Endothelial cell of umbilical vein (primary cell): ENCODE data around the gene XPO5. TPM values are rescaled to one million over a fixed set of nuclear protein-coding genes. Genes with fewer than 3 reads are reported as not detected.
A peak's percentile ranks its signal among the peaks of the same experiment; 100 is the strongest.

Source experiments
- BruUV-seq: library from RNA; stranded (reverse); fragments of 400-500 nt; replicated peaks from 2 replicates; lab custom pipeline; 2021; lab: Mats Ljungman, UMichigan
- CTCF ChIA-PET: fragments of 300-600, 350-600 bp; sonication (Branson Sonifier 250); formaldehyde crosslinking; loops from one replicate; lab custom pipeline; 2021; ENCODE audit warnings: antibody characterized with exemption, inconsistent platforms; lab: Charles Lee
- POLR2A ChIA-PET: fragments of 300-600, 350-600 bp; sonication (Branson Sonifier 250); formaldehyde crosslinking; loops from one replicate; lab custom pipeline; 2021; ENCODE audit warnings: antibody characterized with exemption, inconsistent platforms; lab: Charles Lee
- DNase-seq: peaks from one replicate; pipeline ENCODE4 v3.0.0-alpha.2; 2011; ENCODE audit warnings: low read depth, low spot score
- FAIRE-seq: peaks from 2 replicates; lab custom pipeline; 2011; peaks lifted over from hg19 to GRCh38; lab: Jason Lieb, UNC
- H2AFZ ChIP-seq: 2 replicates; pipeline ENCODE4 v1.6.0; 2012; ENCODE audit warnings: low read depth, low read length, control low read depth, inconsistent platforms
- H3K27ac ChIP-seq: 2 replicates; pipeline ENCODE4 v1.5.1; 2011; ENCODE audit warnings: low read depth, mild to moderate bottlenecking, control low read depth, low read length, moderate library complexity; ENCODE audit not compliant: insufficient read depth
- H3K27me3 ChIP-seq, 2 experiments: 2 replicates each; pipeline versions ENCODE4 v1.6.0 to v1.6.1; 2011; ENCODE audit warnings: low read length in 2 of 2, mixed read lengths in 1 of 2; ENCODE audit not compliant: control insufficient read depth in 2 of 2, insufficient read depth in 2 of 2
- H3K36me3 ChIP-seq, 2 experiments: 2 replicates in 1 of 2; 3 replicates in 1 of 2; pipeline ENCODE4 v1.5.1; 2011; ENCODE audit warnings: low read length in 2 of 2, mild to moderate bottlenecking in 1 of 2, moderate library complexity in 1 of 2; ENCODE audit not compliant: control insufficient read depth in 2 of 2, insufficient read depth in 2 of 2; ENCODE audit errors: extremely low read depth in 1 of 2
- H3K4me1 ChIP-seq: 3 replicates; pipeline ENCODE4 v1.5.1; 2011; ENCODE audit warnings: mild to moderate bottlenecking, low read length; ENCODE audit not compliant: control insufficient read depth, insufficient read depth; ENCODE audit errors: extremely low read depth
- H3K4me2 ChIP-seq: 2 replicates; pipeline ENCODE4 v1.6.1; 2011; ENCODE audit warnings: low read length, control low read depth, mixed read lengths; ENCODE audit not compliant: insufficient read depth
- H3K4me3 ChIP-seq, 3 experiments: fragments of 200-600 bp in 1 of 3; sonication (generic), shearing (Covaris generic) in 1 of 3; replicated peaks in 1 of 3; 2 replicates each; pipeline ENCODE4 v1.5.1; 2011 to 2016; ENCODE audit warnings: control low read depth in 3 of 3, low read length in 3 of 3, mild to moderate bottlenecking in 2 of 3, inconsistent platforms in 1 of 3, low read depth in 1 of 3, moderate library complexity in 1 of 3; ENCODE audit not compliant: insufficient read depth in 1 of 3
- H3K79me2 ChIP-seq: 2 replicates; pipeline ENCODE4 v1.6.0; 2012; ENCODE audit warnings: low read length, inconsistent platforms; ENCODE audit not compliant: control insufficient read depth, insufficient read depth
- H3K9ac ChIP-seq: replicated peaks from 2 replicates; pipeline ENCODE3; 2011; ENCODE audit warnings: low read length, control low read depth; ENCODE audit not compliant: insufficient read depth; ENCODE audit errors: extremely low read depth
- H3K9me1 ChIP-seq: replicated peaks from 3 replicates; pipeline ENCODE4 v1.6.0; 2011; ENCODE audit warnings: mild to moderate bottlenecking, low read length; ENCODE audit not compliant: control insufficient read depth, insufficient read depth; ENCODE audit errors: extremely low read depth
- H3K9me3 ChIP-seq: replicated peaks from 2 replicates; pipeline ENCODE4 v1.5.1; 2012; ENCODE audit warnings: low read length, inconsistent platforms; ENCODE audit not compliant: control insufficient read depth, insufficient read depth
- H4K20me1 ChIP-seq: replicated peaks from 2 replicates; pipeline ENCODE3; 2011; ENCODE audit warnings: mild to moderate bottlenecking, low read length; ENCODE audit not compliant: control insufficient read depth, insufficient read depth; ENCODE audit errors: extremely low read depth
- EZH2 ChIP-seq: IDR thresholded peaks from 2 replicates; pipeline ENCODE4 v1.6.1; 2012; ENCODE audit warnings: borderline replicate concordance, low read depth, mild to moderate bottlenecking, moderate library complexity, low read length, inconsistent platforms; ENCODE audit not compliant: severe bottlenecking
- FOS ChIP-seq: IDR thresholded peaks from 2 replicates; pipeline ENCODE4 v1.6.1; 2011; ENCODE audit warnings: mild to moderate bottlenecking, low read length, moderate library complexity, borderline replicate concordance; ENCODE audit not compliant: insufficient read depth
- GATA2 ChIP-seq: IDR thresholded peaks from 2 replicates; pipeline ENCODE4 v1.7.0; 2011; ENCODE audit warnings: low read depth, mild to moderate bottlenecking, moderate library complexity, mixed read lengths, low read length; ENCODE audit not compliant: insufficient read length, insufficient read depth
- JUN ChIP-seq: IDR thresholded peaks from 2 replicates; pipeline ENCODE4 v1.6.1; 2011; ENCODE audit warnings: borderline replicate concordance, low read depth; ENCODE audit not compliant: insufficient read length, insufficient read depth
- MYC ChIP-seq: IDR thresholded peaks from one replicate; pipeline ENCODE4 v1.6.1; 2011; ENCODE audit warnings: mild to moderate bottlenecking, low read depth, low read length
- POLR2A ChIP-seq: IDR thresholded peaks from 2 replicates; pipeline ENCODE4 v1.6.1; 2012; ENCODE audit warnings: low read depth, mild to moderate bottlenecking, control low read depth, low read length
- POLR2AphosphoS5 ChIP-seq: IDR thresholded peaks from 2 replicates; pipeline ENCODE4 v1.6.1; 2012; ENCODE audit warnings: low read depth, mild to moderate bottlenecking, control low read depth, low read length, moderate library complexity; ENCODE audit not compliant: insufficient read depth
- dilution Hi-C: fragments of 300-500 bp; cut with MboI; formaldehyde crosslinking; loops from one replicate; pipeline ENCODE4 v1.15.0; 2019; ENCODE audit warnings: low sequenced_read_pairs; ENCODE audit not compliant: extremely low pct_ligation_motif_present
- intact Hi-C: fragments of 100-400 bp; cut with micrococcal nuclease; formaldehyde crosslinking; loops from one replicate; pipeline ENCODE4 v1.10.0; 2022
- polyA plus RNA-seq, 4 experiments: library from polyadenylated mRNA; depleted of rRNA in 3 of 4; stranded (reverse) in 3 of 4; unstranded in 1 of 4; fragments of >200 nt; gene quantifications; 2 replicates each; pipeline versions ENCODE4 v1.2.1 to v1.2.3, GENCODE V29; 2011 to 2012; ENCODE audit warnings: missing spikeins in 1 of 4
- total RNA-seq: library from RNA; stranded (reverse); gene quantifications from 2 replicates; pipeline ENCODE4 v1.2.3, GENCODE V29; 2021
- TF ChIP-seq, protein P1 (sequence below): IDR thresholded peaks from 2 replicates; pipeline ENCODE4 v1.6.1; 2011; ENCODE audit not compliant: insufficient read depth, insufficient read length
- TF ChIP-seq, protein P2 (sequence below), 2 donors: IDR thresholded peaks; 1 replicate in 1 of 2; 2 replicates in 1 of 2; pipeline ENCODE4 v1.5.1; 2011; ENCODE audit warnings: low read length in 2 of 2, mild to moderate bottlenecking in 2 of 2, moderate library complexity in 2 of 2, control low read depth in 1 of 2, inconsistent platforms in 1 of 2, low read depth in 1 of 2; ENCODE audit not compliant: insufficient read depth in 1 of 2; ENCODE audit errors: extremely low read depth in 1 of 2

The XPO5 gene
- total and polyA plus RNA-seq, 2 donors (not counting 3 experiments of a cell fraction or from before 2014, with no cell fraction given) = 28.4 to 50.0 TPM

DNA sequence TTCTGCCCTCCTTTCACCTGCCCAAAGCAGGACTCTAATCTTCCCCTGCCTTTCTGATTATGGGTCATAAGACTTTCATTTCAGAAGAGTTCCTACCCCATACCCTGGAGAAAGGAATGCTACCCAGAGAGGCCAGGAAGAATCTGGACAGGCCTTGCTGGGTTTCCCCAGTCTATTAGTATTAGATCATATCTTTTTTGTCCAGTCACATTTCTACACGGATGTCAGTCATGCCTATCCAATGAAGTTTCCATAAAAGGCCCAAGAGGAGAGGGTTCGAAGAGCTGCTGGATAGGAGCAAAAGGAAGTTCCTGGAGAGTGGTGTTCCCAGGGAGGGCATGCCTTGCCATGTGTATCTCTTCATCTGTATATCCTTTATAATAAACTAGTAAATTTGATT, 3.3 kb upstream of the XPO5 start:
- peaks cover 3 to 14% of the 10 kb centered on the region in 2 experiments for H3K36me3 ChIP-seq
- H3K9ac ChIP-seq = no peak overlapping the region
- H3K27me3 ChIP-seq = no peaks in the 10 kb centered on the region
- DNase-seq (peak; percentile 16), FAIRE-seq (no peak)
- CTCF ChIA-PET = no interaction called here
- dilution Hi-C loops = no loop called here
- intact Hi-C loops = no loop called here
- BruUV-seq = no TSS peak
- H3K4me1 ChIP-seq = peaks cover 24% of the 10 kb centered on the region
- H3K9me3 ChIP-seq = no peaks in the 10 kb centered on the region
- H3K79me2 ChIP-seq = peaks cover 63% of the 10 kb centered on the region
- H2AFZ ChIP-seq = no peak overlapping the region
- H3K4me3 ChIP-seq = peak overlapping the region in 1 of 3 experiments; percentile 5
- H3K27ac ChIP-seq = no peak overlapping the region
- POLR2A ChIA-PET = no interaction called here
- no peaks in the 10 kb centered on the region for H3K9me1 ChIP-seq
- peak overlapping the region; percentile 46 for H3K4me2 ChIP-seq
- peaks cover 2% of the 10 kb centered on the region for H4K20me1 ChIP-seq
- TF ChIP-seq EZH2 (no peak), GATA2 (no peak), MYC (no peak)

DNA sequence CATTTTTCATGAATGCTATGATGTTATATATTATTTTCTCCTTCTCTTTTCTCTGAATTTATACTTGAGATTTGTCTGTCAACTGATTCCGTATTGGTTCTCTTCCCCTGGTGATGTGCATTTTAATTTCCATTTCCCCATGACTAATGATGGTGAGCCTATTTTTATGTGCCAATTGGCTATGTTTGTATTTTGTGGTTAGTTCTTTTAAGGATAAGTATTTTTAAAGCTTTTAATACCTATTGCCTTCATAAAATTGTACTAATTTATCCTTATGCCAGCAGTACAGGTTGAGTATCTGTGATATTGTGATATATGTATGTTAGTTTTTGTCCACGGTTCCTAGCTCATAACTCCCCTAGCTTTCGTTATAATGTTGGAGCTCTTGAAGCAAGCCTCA, 2.9 kb upstream of the XPO5 start:
- TF ChIP-seq, protein P1, sequence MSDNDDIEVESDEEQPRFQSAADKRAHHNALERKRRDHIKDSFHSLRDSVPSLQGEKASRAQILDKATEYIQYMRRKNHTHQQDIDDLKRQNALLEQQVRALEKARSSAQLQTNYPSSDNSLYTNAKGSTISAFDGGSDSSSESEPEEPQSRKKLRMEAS = no peak
- no peak for TF ChIP-seq POLR2A
- TF ChIP-seq EZH2 = no peak
- TF ChIP-seq MYC = no peak
- TF ChIP-seq JUN = no peak
- TF ChIP-seq POLR2AphosphoS5 = no peak
- TF ChIP-seq, protein P2, sequence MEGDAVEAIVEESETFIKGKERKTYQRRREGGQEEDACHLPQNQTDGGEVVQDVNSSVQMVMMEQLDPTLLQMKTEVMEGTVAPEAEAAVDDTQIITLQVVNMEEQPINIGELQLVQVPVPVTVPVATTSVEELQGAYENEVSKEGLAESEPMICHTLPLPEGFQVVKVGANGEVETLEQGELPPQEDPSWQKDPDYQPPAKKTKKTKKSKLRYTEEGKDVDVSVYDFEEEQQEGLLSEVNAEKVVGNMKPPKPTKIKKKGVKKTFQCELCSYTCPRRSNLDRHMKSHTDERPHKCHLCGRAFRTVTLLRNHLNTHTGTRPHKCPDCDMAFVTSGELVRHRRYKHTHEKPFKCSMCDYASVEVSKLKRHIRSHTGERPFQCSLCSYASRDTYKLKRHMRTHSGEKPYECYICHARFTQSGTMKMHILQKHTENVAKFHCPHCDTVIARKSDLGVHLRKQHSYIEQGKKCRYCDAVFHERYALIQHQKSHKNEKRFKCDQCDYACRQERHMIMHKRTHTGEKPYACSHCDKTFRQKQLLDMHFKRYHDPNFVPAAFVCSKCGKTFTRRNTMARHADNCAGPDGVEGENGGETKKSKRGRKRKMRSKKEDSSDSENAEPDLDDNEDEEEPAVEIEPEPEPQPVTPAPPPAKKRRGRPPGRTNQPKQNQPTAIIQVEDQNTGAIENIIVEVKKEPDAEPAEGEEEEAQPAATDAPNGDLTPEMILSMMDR (IDR thresholded peaks at IDR 0.05; ENCODE audit: extremely low read depth in 1 of 2, insufficient read depth in 1 of 2, low read depth in 1 of 2, low read length in 2 of 2) = no peak
- no peak for TF ChIP-seq FOS
- TF ChIP-seq GATA2 = no peak
- peaks cover 3 to 11% of the 10 kb centered on the region in 2 experiments for H3K36me3 ChIP-seq
- BruUV-seq = no TSS peak
- H3K4me2 ChIP-seq = peak overlapping the region; percentile 46
- intact Hi-C loops (no loop called here), dilution Hi-C loops (no loop called here)
- no peak overlapping the region for H3K27ac ChIP-seq
- no peaks in the 10 kb centered on the region for H3K9me3 ChIP-seq
- peaks cover 24% of the 10 kb centered on the region for H3K4me1 ChIP-seq
- DNase-seq (no peak), FAIRE-seq (no peak)
- H2AFZ ChIP-seq = no peak overlapping the region
- H4K20me1 ChIP-seq = no peaks in the 10 kb centered on the region
- ChIA-PET CTCF (no interaction called here), POLR2A (no interaction called here)
- peaks cover 66% of the 10 kb centered on the region for H3K79me2 ChIP-seq
- peak overlapping the region in 1 of 3 experiments; percentile 14 for H3K4me3 ChIP-seq
- no peak overlapping the region for H3K9ac ChIP-seq
- no peaks in the 10 kb centered on the region for H3K27me3 ChIP-seq
- H3K9me1 ChIP-seq = no peaks in the 10 kb centered on the region
